ENCODE results near the gene PTN. TPM values are rescaled to one million over a fixed set of nuclear protein-coding genes. Genes with fewer than 3 reads are reported as not detected.

The PTN gene
- total RNA-seq, 1 donor from 2014 or later: 145 TPM

GRCh38 chr7:137231167-137231566, 112.4 kb downstream of the PTN start:
- H3K9me3 Mint-ChIP-seq: peaks cover 23% of the 10 kb centered on the region
- peaks cover 56% of the 10 kb centered on the region for H3K36me3 Mint-ChIP-seq
- no peak for TF ChIP-seq CTCF (IDR thresholded peaks at IDR 0.05; ENCODE audit: unreplicated experiment)
- peaks cover 9% of the 10 kb centered on the region for H3K4me1 Mint-ChIP-seq
- no peaks in the 10 kb centered on the region for H3K27me3 Mint-ChIP-seq (ENCODE audit: low read depth)
- no peak for DNase-seq (ENCODE audit: low spot score in 2 of 2, unreplicated experiment in 2 of 2)
- no peak overlapping the region for H3K27ac Mint-ChIP-seq
- no peak overlapping the region for H3K4me3 Mint-ChIP-seq

- TF ChIP-seq CTCF (IDR thresholded peaks at IDR 0.05; ENCODE audit: unreplicated experiment): no peak
- Mint-ChIP-seq H3K36me3 (peaks cover 14% of the 10 kb centered on the region), H3K27me3 (ENCODE audit: low read depth) (no peaks in the 10 kb centered on the region), H3K4me1 (no peaks in the 10 kb centered on the region), H3K4me3 (no peak overlapping the region), H3K27ac (no peak overlapping the region), H3K9me3 (peaks cover 15% of the 10 kb centered on the region)
- DNase-seq (ENCODE audit: low spot score in 2 of 2, unreplicated experiment in 2 of 2): no peak
Measured at GRCh38 chr7:137221467-137221866, 122.1 kb downstream of the PTN start.

- peaks cover 3% of the 10 kb centered on the region for H3K36me3 Mint-ChIP-seq
- H3K4me3 Mint-ChIP-seq: no peak overlapping the region
- no peaks in the 10 kb centered on the region for H3K4me1 Mint-ChIP-seq
- no peak for TF ChIP-seq CTCF (IDR thresholded peaks at IDR 0.05; ENCODE audit: unreplicated experiment)
- no peak overlapping the region for H3K27ac Mint-ChIP-seq
- no peaks in the 10 kb centered on the region for H3K27me3 Mint-ChIP-seq (ENCODE audit: low read depth)
- peaks cover 27% of the 10 kb centered on the region for H3K9me3 Mint-ChIP-seq
- no peak for DNase-seq (ENCODE audit: low spot score in 2 of 2, unreplicated experiment in 2 of 2)
Measured at GRCh38 chr7:137213744-137214143, 129.8 kb downstream of the PTN start.

GRCh38 chr7:137209151-137209817, 134.2 kb downstream of the PTN start:
- no peaks in the 10 kb centered on the region for H3K4me1 Mint-ChIP-seq
- H3K36me3 Mint-ChIP-seq: peaks cover 13% of the 10 kb centered on the region
- H3K4me3 Mint-ChIP-seq: no peak overlapping the region
- no peak for DNase-seq (ENCODE audit: low spot score in 2 of 2, unreplicated experiment in 2 of 2)
- no peak for TF ChIP-seq CTCF (IDR thresholded peaks at IDR 0.05; ENCODE audit: unreplicated experiment)
- peaks cover 38% of the 10 kb centered on the region for H3K9me3 Mint-ChIP-seq
- no peak overlapping the region for H3K27ac Mint-ChIP-seq
- no peaks in the 10 kb centered on the region for H3K27me3 Mint-ChIP-seq (ENCODE audit: low read depth)

GRCh38 chr7:137206770-137207169, 136.8 kb downstream of the PTN start:
- no peaks in the 10 kb centered on the region for H3K27me3 Mint-ChIP-seq (ENCODE audit: low read depth)
- TF ChIP-seq CTCF (IDR thresholded peaks at IDR 0.05; ENCODE audit: unreplicated experiment): no peak
- DNase-seq (ENCODE audit: low spot score in 2 of 2, unreplicated experiment in 2 of 2): no peak
- no peak overlapping the region for H3K4me3 Mint-ChIP-seq
- H3K4me1 Mint-ChIP-seq: no peaks in the 10 kb centered on the region
- peaks cover 37% of the 10 kb centered on the region for H3K9me3 Mint-ChIP-seq
- peaks cover 13% of the 10 kb centered on the region for H3K36me3 Mint-ChIP-seq
- H3K27ac Mint-ChIP-seq: no peak overlapping the region
